ENCODE results near the gene ITPA. TPM values are rescaled to one million over a fixed set of nuclear protein-coding genes. Genes with fewer than 3 reads are reported as not detected.

Gene ITPA
- total RNA-seq = 39.3 and 43.7 TPM in 2 replicates

GRCh38 chr20:3209257-3209945 lies at the start of gene ITPA:
ITPA (plus strand) TSS chr20:3209498; CDS start chr20:3209552, 54 bp downstream.

GRCh38 chr20:3172933-3173609 lies 36.2 kb upstream of the ITPA start, which contains the start of gene LZTS3:
LZTS3 (minus strand) TSS chr20:3173549; CDS start chr20:3167163, 6,386 bp downstream.

GRCh38 chr20:3204124-3204794 lies 5.0 kb upstream of the ITPA start, which contains the start of gene DDRGK1:
DDRGK1 (minus strand) TSS chr20:3204682; CDS start chr20:3204627, 55 bp downstream.

GRCh38 chr20:3239026-3239866 lies 29.9 kb downstream of the ITPA start, which contains the start of gene SLC4A11:
SLC4A11 (minus strand) TSS chr20:3239190; CDS start chr20:3239137, 53 bp downstream.

Other genes with a start within 250 kb of the ITPA start
- not detected in 2 replicates for gene GNRH2, start 165.9 kb upstream of the ITPA start, total RNA-seq
- gene MRPS26, start 163.4 kb upstream of the ITPA start, total RNA-seq = 31.5 and 37.0 TPM in 2 replicates
- gene OXT, start 137.9 kb upstream of the ITPA start, total RNA-seq = not detected in 2 replicates
- not detected in 2 replicates for gene AVP, start 124.8 kb upstream of the ITPA start, total RNA-seq
- 7.2 and 7.6 TPM in 2 replicates for gene FASTKD5, start 49.6 kb upstream of the ITPA start, total RNA-seq
- gene UBOX5, start 49.6 kb upstream of the ITPA start, total RNA-seq = 3.6 and 3.7 TPM in 2 replicates
- gene LZTS3, start 35.9 kb upstream of the ITPA start, total RNA-seq = 2.7 and 3.3 TPM in 2 replicates
- gene DDRGK1, start 4.8 kb upstream of the ITPA start, total RNA-seq = 45.1 and 59.9 TPM in 2 replicates
- 0.94 and 1.5 TPM in 2 replicates for gene SLC4A11, start 29.7 kb downstream of the ITPA start, total RNA-seq
- 10.4 and 11.2 TPM in 2 replicates for gene DNAAF9, start 198.2 kb downstream of the ITPA start, total RNA-seq